Panc1 (cell line): ENCODE data around the gene TIAM2. TPM values are rescaled to one million over a fixed set of nuclear protein-coding genes. Genes with fewer than 3 reads are reported as not detected.

Experiments used
- ATAC-seq: fragments of 200-7000 bp; cut with Tn5 transposase; 2 replicates; pipeline ENCODE4 v1.9.1; 2020; ENCODE audit warnings: mild to moderate bottlenecking, moderate library complexity
- BruUV-seq: library from RNA; stranded (reverse); fragments of 400-500 nt; replicated peaks from 2 replicates; lab custom pipeline; 2021; lab: Mats Ljungman, UMichigan
- CTCF ChIA-PET: fragments of 300-600 bp; sonication (Branson Sonifier 250); formaldehyde crosslinking; loops from one replicate; lab custom pipeline; 2022; ENCODE audit warnings: antibody characterized with exemption; lab: Charles Lee
- POLR2A ChIA-PET: fragments of 300-600 bp; sonication (Branson Sonifier 250); formaldehyde crosslinking; loops from one replicate; lab custom pipeline; 2022; ENCODE audit warnings: antibody characterized with exemption; lab: Charles Lee
- DNase-seq: peaks from one replicate; pipeline ENCODE4 v3.0.0-alpha.2; 2010; ENCODE audit warnings: low read depth, low spot score
- H3K27ac ChIP-seq: 2 replicates; pipeline ENCODE4 v1.5.1; 2011; ENCODE audit warnings: mild to moderate bottlenecking, low read length, inconsistent platforms
- H3K27me3 ChIP-seq: fragments of 200-500 bp; sonication (Bioruptor generic); 2 replicates; pipeline ENCODE4 v1.6.0; 2014; ENCODE audit warnings: low read length, inconsistent platforms; ENCODE audit not compliant: control insufficient read depth, insufficient read depth
- H3K36me3 ChIP-seq: fragments of 200-500 bp; sonication (Bioruptor generic); 2 replicates; pipeline ENCODE4 v1.5.1; 2014; ENCODE audit warnings: inconsistent platforms, mild to moderate bottlenecking, low read length, moderate library complexity; ENCODE audit not compliant: control insufficient read depth, insufficient read depth
- H3K4me1 ChIP-seq: 2 replicates; pipeline ENCODE4 v1.5.1; 2011; ENCODE audit warnings: inconsistent platforms, mild to moderate bottlenecking, low read length, moderate library complexity; ENCODE audit not compliant: control insufficient read depth, insufficient read depth
- H3K4me3 ChIP-seq, 2 experiments: 2 replicates each; pipeline ENCODE4 v1.5.1; 2011 to 2012; ENCODE audit warnings: low read depth in 2 of 2, low read length in 2 of 2, mild to moderate bottlenecking in 2 of 2, inconsistent platforms in 1 of 2, moderate library complexity in 1 of 2
- H3K9me3 ChIP-seq: fragments of 200-500 bp; sonication (Bioruptor generic); 2 replicates; pipeline ENCODE4 v1.5.1; 2014; ENCODE audit warnings: low read depth, mild to moderate bottlenecking, inconsistent platforms, low read length, moderate library complexity; ENCODE audit not compliant: control insufficient read depth, insufficient read depth
- CTCF ChIP-seq: fragments of 450-650 bp; IDR thresholded peaks from 2 replicates; pipeline ENCODE4 v1.5.1; 2017; ENCODE audit warnings: mild to moderate bottlenecking
- POLR2AphosphoS5 ChIP-seq: IDR thresholded peaks from 2 replicates; pipeline ENCODE4 v1.6.1; 2012; ENCODE audit warnings: mild to moderate bottlenecking, low read depth, low read length, moderate library complexity
- REST ChIP-seq, 2 experiments: IDR thresholded peaks; 2 replicates each; pipeline ENCODE4 v1.6.1; 2011 to 2012; ENCODE audit warnings: low read depth in 2 of 2, control low read depth in 1 of 2, low read length in 1 of 2, mild to moderate bottlenecking in 1 of 2, moderate library complexity in 1 of 2; ENCODE audit not compliant: insufficient read depth in 1 of 2
- SIN3A ChIP-seq: IDR thresholded peaks from 2 replicates; pipeline ENCODE4 v1.6.1; 2012; ENCODE audit warnings: low read depth, mild to moderate bottlenecking, low read length, moderate library complexity, borderline replicate concordance; ENCODE audit not compliant: insufficient read depth
- TCF7L2 ChIP-seq: IDR thresholded peaks from 2 replicates; pipeline ENCODE4 v1.6.1; 2011; ENCODE audit warnings: mild to moderate bottlenecking, low read depth, low read length, inconsistent platforms
- in situ Hi-C: cut with HindIII; loops from 2 replicates; pipeline ENCODE4 v1.10.0; 2016; ENCODE audit warnings: low sequenced_read_pairs, low pct_unique_long_range_greater_than_20kb
- intact Hi-C: fragments of 100-400 bp; cut with micrococcal nuclease; formaldehyde crosslinking; loops from one replicate; pipeline ENCODE4 v1.10.0; 2022; ENCODE audit not compliant: unreplicated experiment
- total RNA-seq: library from RNA; stranded (reverse); gene quantifications from one replicate; pipeline ENCODE4 v1.2.1, GENCODE V29; 2021; ENCODE audit not compliant: unreplicated experiment

TIAM2 gene
- total RNA-seq, 1 experiment from 2014 or later: 14.9 TPM

- Histone ChIP-seq H3K27me3 (no peaks in the 10 kb centered on the region), H3K36me3 (no peaks in the 10 kb centered on the region), H3K9me3 (no peaks in the 10 kb centered on the region), H3K27ac (no peak overlapping the region), H3K4me3 (no peak overlapping the region), H3K4me1 (peaks cover 14% of the 10 kb centered on the region; the same call in 1 of the 2 replicates)
- TF ChIP-seq CTCF (no peak), REST (IDR thresholded peaks at IDR 0.05; ENCODE audit: insufficient read depth in 1 of 2, low read depth in 2 of 2, low read length in 1 of 2) (no peak), POLR2AphosphoS5 (no peak), SIN3A (no peak), TCF7L2 (no peak)
- ATAC-seq (no peak), DNase-seq (no peak)
- no TSS peak for BruUV-seq
- ChIA-PET POLR2A (no interaction called here), CTCF (no interaction called here)
- in situ Hi-C loops: no loop called here
- intact Hi-C loops: no loop called here
These were observed 2.1 kb upstream of the TIAM2 start for GRCh38 chr6:154993026-154993425.

- Histone ChIP-seq H3K36me3 (no peaks in the 10 kb centered on the region), H3K4me3 (no peak overlapping the region), H3K4me1 (peaks cover 18% of the 10 kb centered on the region; the same call in 1 of the 2 replicates), H3K27me3 (no peaks in the 10 kb centered on the region), H3K27ac (no peak overlapping the region), H3K9me3 (no peaks in the 10 kb centered on the region)
- no peak for TF ChIP-seq POLR2AphosphoS5
- no peak for TF ChIP-seq SIN3A
- TF ChIP-seq CTCF: no peak
- no peak for TF ChIP-seq TCF7L2
- TF ChIP-seq REST (IDR thresholded peaks at IDR 0.05; ENCODE audit: insufficient read depth in 1 of 2, low read depth in 2 of 2, low read length in 1 of 2): no peak
- DNase-seq (no peak), ATAC-seq (no peak)
- CTCF ChIA-PET: no interaction called here
- POLR2A ChIA-PET: no interaction called here
- in situ Hi-C loops: no loop called here
- intact Hi-C loops: no loop called here
- no TSS peak for BruUV-seq
These were observed 1.4 kb upstream of the TIAM2 start for GRCh38 chr6:154993710-154994109.
